ENCODE measurements around the gene ITGB5. TPM values are rescaled to one million over a fixed set of nuclear protein-coding genes. Genes with fewer than 3 reads are reported as not detected.
"Not testable (repeated sequence)": the region's sequence is repeated elsewhere in the genome, so short reads cannot be mapped to it uniquely, and the experiment has no call there.

Gene ITGB5
- total RNA-seq, 1 experiment from 2014 or later: 116 TPM

DNA sequence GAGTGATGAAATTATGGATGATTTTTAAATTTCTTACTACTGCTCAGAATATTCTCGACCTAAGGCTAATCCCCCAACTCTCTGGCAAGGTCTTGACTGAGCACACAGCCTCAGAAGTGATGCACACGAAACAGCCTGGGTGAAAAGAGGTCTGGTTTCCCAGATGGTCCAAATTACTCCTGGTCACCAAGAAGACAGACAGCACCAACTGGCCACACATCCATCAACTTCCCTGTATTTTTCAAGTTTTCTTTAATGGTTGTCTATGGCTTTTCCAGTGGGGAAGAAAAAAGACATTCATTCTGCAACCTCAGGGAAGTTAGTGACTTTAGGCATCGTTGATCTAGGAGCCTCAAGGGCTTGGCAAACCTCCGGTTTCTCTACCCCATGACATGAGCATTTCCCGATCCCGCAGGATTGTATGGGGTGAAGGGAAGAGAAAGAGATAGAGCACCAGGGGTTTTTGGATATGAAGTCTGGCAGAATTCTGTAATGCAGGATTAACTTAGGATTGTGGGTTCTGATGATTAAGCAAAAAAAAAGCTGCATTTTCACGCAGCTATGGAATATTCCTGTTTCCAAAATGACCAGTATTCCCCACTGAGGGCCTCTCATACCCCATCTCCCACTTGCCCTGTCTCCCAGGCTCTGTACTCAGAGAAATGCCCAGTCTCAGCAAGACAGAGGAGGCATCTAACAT is 94.7 kb downstream of the ITGB5 start:
- no peak overlapping the region for H3K27ac ChIP-seq (ENCODE audit: low read depth, low read length, poor library complexity, severe bottlenecking)
- H3K4me1 ChIP-seq (ENCODE audit: insufficient read depth, low read length, poor library complexity, severe bottlenecking): peaks cover 16% of the 10 kb centered on the region
- no peak for DNase-seq (ENCODE audit: low spot score)
- no peak overlapping the region for H3K4me3 ChIP-seq (ENCODE audit: low read depth, low read length, poor library complexity, severe bottlenecking)
- ChIA-PET POLR2A (ENCODE audit: low non-redundant PET) (no interaction called here), CTCF (interaction anchor here (0.6 kb wide), 1 partner anchor 202 kb away, joined by 5 read pairs; no protein-coding TSS in a partner anchor)
- no peaks in the 10 kb centered on the region for H3K27me3 ChIP-seq (replicated peaks; ENCODE audit: insufficient read depth, low read depth, low read length, poor library complexity)
- no TSS peak for BruUV-seq (replicated peaks)
- H3K36me3 ChIP-seq (ENCODE audit: insufficient read depth, low read length, poor library complexity, severe bottlenecking): peaks cover 4% of the 10 kb centered on the region
- no peak for TF ChIP-seq EZH2 (IDR thresholded peaks at IDR 0.05; ENCODE audit: borderline replicate concordance, low read depth, low read length, poor library complexity, severe bottlenecking)
- TF ChIP-seq, protein P1, sequence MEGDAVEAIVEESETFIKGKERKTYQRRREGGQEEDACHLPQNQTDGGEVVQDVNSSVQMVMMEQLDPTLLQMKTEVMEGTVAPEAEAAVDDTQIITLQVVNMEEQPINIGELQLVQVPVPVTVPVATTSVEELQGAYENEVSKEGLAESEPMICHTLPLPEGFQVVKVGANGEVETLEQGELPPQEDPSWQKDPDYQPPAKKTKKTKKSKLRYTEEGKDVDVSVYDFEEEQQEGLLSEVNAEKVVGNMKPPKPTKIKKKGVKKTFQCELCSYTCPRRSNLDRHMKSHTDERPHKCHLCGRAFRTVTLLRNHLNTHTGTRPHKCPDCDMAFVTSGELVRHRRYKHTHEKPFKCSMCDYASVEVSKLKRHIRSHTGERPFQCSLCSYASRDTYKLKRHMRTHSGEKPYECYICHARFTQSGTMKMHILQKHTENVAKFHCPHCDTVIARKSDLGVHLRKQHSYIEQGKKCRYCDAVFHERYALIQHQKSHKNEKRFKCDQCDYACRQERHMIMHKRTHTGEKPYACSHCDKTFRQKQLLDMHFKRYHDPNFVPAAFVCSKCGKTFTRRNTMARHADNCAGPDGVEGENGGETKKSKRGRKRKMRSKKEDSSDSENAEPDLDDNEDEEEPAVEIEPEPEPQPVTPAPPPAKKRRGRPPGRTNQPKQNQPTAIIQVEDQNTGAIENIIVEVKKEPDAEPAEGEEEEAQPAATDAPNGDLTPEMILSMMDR (conservative IDR thresholded peaks at IDR 0.05; ENCODE audit: low read depth, low read length): no peak
- intact Hi-C loops (cut with micrococcal nuclease; ENCODE audit: unreplicated experiment): no loop called here
- H3K9me3 ChIP-seq (ENCODE audit: low read depth, low read length, poor library complexity, severe bottlenecking): no peaks in the 10 kb centered on the region

DNA sequence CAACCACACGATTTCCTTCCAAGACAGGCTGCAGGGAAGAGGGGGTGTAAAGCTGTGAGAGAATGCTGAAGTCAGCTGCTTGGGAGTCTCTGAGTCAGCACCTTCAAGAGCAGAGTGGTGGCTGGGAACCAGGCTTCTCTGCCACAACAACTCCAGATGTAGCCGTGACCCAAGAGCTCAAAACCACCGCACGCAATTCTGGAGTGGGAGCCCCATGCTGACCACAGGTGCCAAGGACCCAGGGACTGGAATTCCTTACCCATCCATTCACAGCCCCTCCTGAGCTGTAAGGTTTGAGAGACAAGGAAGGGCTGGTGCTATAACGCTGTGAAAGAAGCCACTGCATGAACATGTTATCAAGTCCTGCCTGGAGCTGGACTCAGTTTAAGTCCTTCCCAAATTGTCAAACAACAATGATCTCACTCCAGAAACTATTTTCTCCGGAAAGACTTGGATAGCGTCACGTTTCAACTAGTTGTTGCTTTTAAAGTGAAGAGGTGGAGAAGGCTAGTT is 95.5 kb downstream of the ITGB5 start:
- H3K36me3 ChIP-seq (ENCODE audit: insufficient read depth, low read length, poor library complexity, severe bottlenecking): peaks cover 4% of the 10 kb centered on the region
- H3K27me3 ChIP-seq (replicated peaks; ENCODE audit: insufficient read depth, low read depth, low read length, poor library complexity): no peaks in the 10 kb centered on the region
- H3K9me3 ChIP-seq (ENCODE audit: low read depth, low read length, poor library complexity, severe bottlenecking): no peaks in the 10 kb centered on the region
- no peak for TF ChIP-seq EZH2 (IDR thresholded peaks at IDR 0.05; ENCODE audit: borderline replicate concordance, low read depth, low read length, poor library complexity, severe bottlenecking)
- TF ChIP-seq, protein P1 (conservative IDR thresholded peaks at IDR 0.05; ENCODE audit: low read depth, low read length): no peak
- BruUV-seq (replicated peaks): no TSS peak
- DNase-seq (ENCODE audit: low spot score): no peak
- CTCF ChIA-PET: interaction anchor here (0.6 kb wide), 2 partner anchors 31 to 203 kb away, joined by 3 to 5 read pairs; no protein-coding TSS in a partner anchor
- intact Hi-C loops (cut with micrococcal nuclease; ENCODE audit: unreplicated experiment): no loop called here
- no peak overlapping the region for H3K4me3 ChIP-seq (ENCODE audit: low read depth, low read length, poor library complexity, severe bottlenecking)
- POLR2A ChIA-PET (ENCODE audit: low non-redundant PET): no interaction called here
- peaks cover 16% of the 10 kb centered on the region for H3K4me1 ChIP-seq (ENCODE audit: insufficient read depth, low read length, poor library complexity, severe bottlenecking)
- no peak overlapping the region for H3K27ac ChIP-seq (ENCODE audit: low read depth, low read length, poor library complexity, severe bottlenecking)

DNA sequence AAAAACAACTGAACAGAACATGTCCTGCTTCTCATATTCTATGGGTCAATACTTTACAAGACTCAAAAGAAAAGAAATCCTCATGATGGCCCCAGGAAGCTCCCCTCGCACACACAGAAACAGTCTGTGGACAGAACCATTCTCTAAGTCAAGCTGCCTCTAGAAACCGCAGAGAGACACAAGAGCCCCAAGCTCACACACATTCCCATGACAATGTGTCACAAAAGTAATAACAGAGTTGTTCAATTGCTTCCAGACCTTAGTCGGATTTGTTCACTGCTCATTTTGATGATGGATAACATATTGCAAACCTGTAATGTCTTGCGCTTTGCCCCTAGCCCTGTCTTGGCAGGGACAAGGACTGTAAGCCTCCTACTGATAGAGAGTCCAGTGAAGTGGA is 96.0 kb downstream of the ITGB5 start:
- DNase-seq (ENCODE audit: low spot score): no peak
- no peak overlapping the region for H3K4me3 ChIP-seq (ENCODE audit: low read depth, low read length, poor library complexity, severe bottlenecking)
- H3K9me3 ChIP-seq (ENCODE audit: low read depth, low read length, poor library complexity, severe bottlenecking): no peaks in the 10 kb centered on the region
- intact Hi-C loops (cut with micrococcal nuclease; ENCODE audit: unreplicated experiment): no loop called here
- peaks cover 4% of the 10 kb centered on the region for H3K36me3 ChIP-seq (ENCODE audit: insufficient read depth, low read length, poor library complexity, severe bottlenecking)
- ChIA-PET POLR2A (ENCODE audit: low non-redundant PET) (no interaction called here), CTCF (no interaction called here)
- no peaks in the 10 kb centered on the region for H3K27me3 ChIP-seq (replicated peaks; ENCODE audit: insufficient read depth, low read depth, low read length, poor library complexity)
- BruUV-seq (replicated peaks): no TSS peak
- no peak overlapping the region for H3K27ac ChIP-seq (ENCODE audit: low read depth, low read length, poor library complexity, severe bottlenecking)
- peaks cover 16% of the 10 kb centered on the region for H3K4me1 ChIP-seq (ENCODE audit: insufficient read depth, low read length, poor library complexity, severe bottlenecking)
- TF ChIP-seq, protein P1 (conservative IDR thresholded peaks at IDR 0.05; ENCODE audit: low read depth, low read length): no peak
- TF ChIP-seq EZH2 (IDR thresholded peaks at IDR 0.05; ENCODE audit: borderline replicate concordance, low read depth, low read length, poor library complexity, severe bottlenecking): no peak

DNA sequence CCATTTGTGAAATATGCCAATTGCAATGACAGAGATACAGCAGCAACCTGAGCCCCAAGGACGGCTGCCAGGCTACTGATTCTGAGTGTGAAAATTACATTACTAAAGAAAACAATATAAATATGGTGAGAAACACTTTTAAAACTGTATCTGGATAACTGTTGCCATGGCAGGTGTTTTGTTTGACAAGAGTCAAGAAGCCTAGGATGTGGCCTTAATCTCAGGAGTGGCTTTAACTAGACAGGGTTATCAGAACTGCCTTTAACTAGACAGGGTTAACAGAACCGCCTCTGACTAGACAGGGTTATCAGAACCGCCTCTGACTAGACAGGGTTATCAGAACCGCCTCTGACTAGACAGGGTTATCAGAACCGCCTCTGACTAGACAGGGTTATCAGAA is 98.1 kb downstream of the ITGB5 start:
- H3K27me3 ChIP-seq (replicated peaks; ENCODE audit: insufficient read depth, low read depth, low read length, poor library complexity); H3K27ac ChIP-seq (ENCODE audit: low read depth, low read length, poor library complexity, severe bottlenecking); intact Hi-C loops (cut with micrococcal nuclease; ENCODE audit: unreplicated experiment); POLR2A ChIA-PET (ENCODE audit: low non-redundant PET); BruUV-seq (replicated peaks); H3K36me3 ChIP-seq (ENCODE audit: insufficient read depth, low read length, poor library complexity, severe bottlenecking); H3K9me3 ChIP-seq (ENCODE audit: low read depth, low read length, poor library complexity, severe bottlenecking); DNase-seq (ENCODE audit: low spot score); CTCF ChIA-PET; H3K4me3 ChIP-seq (ENCODE audit: low read depth, low read length, poor library complexity, severe bottlenecking): not testable (repeated sequence)
- peaks cover 16% of the 10 kb centered on the region for H3K4me1 ChIP-seq (ENCODE audit: insufficient read depth, low read length, poor library complexity, severe bottlenecking)
